Activated CD4-positive, alpha-beta T cell treated with anti-CD3 and anti-CD28 coated beads, Interleukin-2, amount 50 U/mL, for 16 hours (primary cell): ENCODE results near the gene GNMT.
"Not testable (repeated sequence)": the region's sequence is repeated elsewhere in the genome, so short reads cannot be mapped to it uniquely, and the experiment has no call there.

Source experiments
- DNase-seq: peaks from one replicate; pipeline ENCODE4 v3.0.0-alpha.2; 2020

The GNMT gene

GRCh38 chr6:42960243-42961019, at the start of gene GNMT:
GNMT (plus strand) TSS chr6:42960754; CDS start chr6:42960768, 14 bp downstream.
- no peak for DNase-seq

GRCh38 chr6:42911171-42912021, 49.2 kb upstream of the GNMT start:
- no peak for DNase-seq

DNA sequence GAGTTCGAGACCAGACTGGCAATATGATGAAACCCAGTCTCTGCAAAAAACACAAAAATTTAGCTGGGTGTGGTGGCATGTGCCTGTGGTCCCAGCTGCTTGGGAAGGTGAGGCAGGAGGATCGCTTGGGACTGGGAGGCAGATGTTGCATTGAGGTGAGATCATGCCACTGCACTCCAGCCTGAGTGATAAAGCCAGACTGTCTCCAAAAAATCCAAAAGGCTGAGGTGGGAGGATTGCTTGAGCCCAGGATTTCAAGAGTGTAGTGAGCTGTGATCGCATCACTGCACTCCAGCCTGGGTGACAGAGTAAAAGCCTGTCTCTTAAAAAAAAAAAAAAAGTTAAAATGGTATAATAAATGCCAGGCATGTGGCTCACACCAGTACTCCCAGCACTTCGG, 46.0 kb upstream of the GNMT start:
- DNase-seq = no peak

- DNase-seq = no peak
Observed at GRCh38 chr6:42915732-42916131, 44.8 kb upstream of the GNMT start, which contains the start of gene PTCRA. PTCRA (plus strand) TSS chr6:42916053; CDS start chr6:42916070, 17 bp downstream.

DNA sequence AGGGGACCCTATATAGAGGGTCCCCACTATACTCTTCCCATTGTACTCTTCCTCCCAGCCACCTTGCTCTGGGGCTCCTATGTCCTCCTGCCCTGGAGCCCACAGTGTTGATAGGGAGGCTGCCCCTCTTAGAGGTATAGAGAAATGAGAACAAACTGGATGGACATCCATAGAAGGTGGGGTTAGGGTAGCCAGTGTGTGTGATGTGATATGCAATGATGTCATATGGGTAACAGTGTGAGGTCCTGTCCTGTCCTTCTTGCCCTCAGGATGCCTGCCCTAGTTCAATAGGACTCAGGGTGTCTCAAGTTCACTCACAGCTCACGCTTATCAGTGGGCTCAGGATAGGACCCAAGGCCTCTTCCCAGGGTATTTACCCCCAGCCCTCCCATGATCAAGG, 44.3 kb upstream of the GNMT start:
- DNase-seq = no peak

- DNase-seq = no peak
Observed at GRCh38 chr6:42921801-42922200, 38.8 kb upstream of the GNMT start.

GRCh38 chr6:42923666-42924065, 36.9 kb upstream of the GNMT start:
- no peak for DNase-seq

- no peak for DNase-seq
Observed at GRCh38 chr6:42925248-42925857, 35.2 kb upstream of the GNMT start.

GRCh38 chr6:42928986-42929820, 31.4 kb upstream of the GNMT start, which contains the start of gene CNPY3:
CNPY3 (plus strand) TSS chr6:42929480; CDS start chr6:42929571, 91 bp downstream.
- DNase-seq = peak; percentile 98

DNA sequence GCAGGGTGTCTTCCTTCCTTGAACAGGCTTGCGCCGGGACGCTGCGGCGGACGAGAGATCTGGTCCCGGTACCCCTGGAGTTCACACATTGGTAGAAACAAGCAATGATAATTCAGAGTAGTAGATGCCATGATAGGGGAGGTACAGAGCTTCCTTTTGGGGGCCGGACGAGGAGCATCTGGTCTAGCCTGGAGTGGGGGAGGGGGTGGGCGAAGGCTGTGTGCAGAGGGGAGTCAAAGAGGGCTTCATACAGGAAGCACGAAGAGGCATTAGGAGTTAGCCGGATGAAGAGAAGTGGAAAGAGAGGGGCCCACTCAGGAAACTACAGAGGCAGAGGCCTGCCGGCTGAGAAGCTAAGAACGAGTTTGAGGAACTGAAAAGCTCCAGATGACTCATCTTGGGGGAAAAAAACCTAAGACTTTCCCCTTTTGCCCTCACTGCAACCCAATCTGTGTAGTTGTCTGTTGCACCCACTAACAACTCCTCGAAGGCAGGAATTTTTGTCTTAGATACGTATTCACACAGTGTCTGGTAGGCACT, 30.7 kb upstream of the GNMT start:
- DNase-seq = peak; percentile 87

DNA sequence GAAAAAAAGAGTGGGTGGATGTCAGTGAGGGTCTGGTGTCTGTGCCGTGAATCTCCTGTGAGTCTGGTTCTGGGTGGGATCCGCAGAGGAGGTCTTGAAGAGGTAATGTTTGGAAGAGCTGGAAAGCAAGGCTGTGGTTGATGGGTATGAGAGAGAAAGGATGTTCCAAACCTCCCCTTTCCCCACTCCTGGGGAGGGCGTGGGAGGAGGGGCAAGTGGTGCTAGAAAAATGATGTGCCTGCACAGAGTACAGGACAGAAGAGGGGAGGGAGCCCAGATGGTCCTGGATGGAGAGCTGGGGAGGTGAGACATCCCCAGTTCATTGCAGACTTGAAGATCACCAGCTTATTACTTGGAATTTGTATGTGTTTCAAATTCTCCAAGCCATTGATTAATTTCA, 28.1 kb upstream of the GNMT start:
- no peak for DNase-seq

DNA sequence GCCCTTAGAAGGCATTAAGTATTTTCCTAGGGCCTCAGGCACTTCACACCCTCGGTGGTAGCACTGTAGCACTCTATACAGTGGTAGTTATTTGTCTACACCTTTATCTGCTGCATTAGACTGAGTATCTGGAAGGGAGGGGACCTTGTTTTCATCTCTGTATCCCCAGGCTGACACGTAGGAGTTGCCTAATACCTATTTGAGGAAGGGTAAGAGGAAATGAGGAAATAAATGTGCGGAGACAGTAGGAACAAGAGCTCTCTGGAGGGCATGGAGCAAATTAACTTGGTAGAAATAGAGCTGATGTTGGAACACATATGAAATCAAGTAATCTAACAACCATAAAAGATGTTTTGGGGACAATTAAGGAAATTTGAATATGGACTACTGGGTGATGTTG, 27.3 kb upstream of the GNMT start:
- no peak for DNase-seq

- no peak for DNase-seq
Observed at GRCh38 chr6:42935322-42935721, 25.2 kb upstream of the GNMT start.

DNA sequence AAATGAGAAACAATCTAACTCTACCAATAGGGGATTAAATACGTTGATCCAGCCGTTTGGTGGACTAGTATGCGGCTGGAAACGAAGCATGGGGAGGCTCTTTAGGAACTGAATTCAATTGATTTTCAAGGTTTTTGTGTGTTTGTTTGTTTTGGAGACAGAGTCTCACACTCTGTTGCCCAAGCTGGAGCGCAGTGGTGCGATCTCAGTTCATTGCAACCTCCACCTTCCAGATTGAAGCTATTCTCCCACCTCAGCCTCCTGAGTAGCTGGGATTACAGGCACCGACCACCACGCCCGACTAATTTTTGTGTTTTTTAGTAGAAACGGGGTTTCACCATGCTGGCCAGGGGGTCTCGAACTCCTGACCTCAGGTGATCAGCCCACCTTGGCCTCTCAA, 24.2 kb upstream of the GNMT start:
- no peak for DNase-seq

GRCh38 chr6:42937548-42938427, 22.8 kb upstream of the GNMT start:
- no peak for DNase-seq

GRCh38 chr6:42938428-42938796, 22.1 kb upstream of the GNMT start:
- DNase-seq = no peak

GRCh38 chr6:42938987-42939809, 21.4 kb upstream of the GNMT start:
- DNase-seq = no peak

- no peak for DNase-seq
Observed at GRCh38 chr6:42939810-42940167, 20.8 kb upstream of the GNMT start.

GRCh38 chr6:42940493-42941045, 20.0 kb upstream of the GNMT start:
- DNase-seq = no peak

GRCh38 chr6:42941356-42941755, 19.2 kb upstream of the GNMT start:
- DNase-seq = not testable (repeated sequence)
